Adipocyte (in vitro differentiated cells): Measurements from ENCODE around the gene PACC1.

Experiments
- DNase-seq: peaks from one replicate; pipeline ENCODE4 v3.0.0-alpha.2; 2015; ENCODE audit warnings: low read depth
- H3K27me3 ChIP-seq: replicated peaks from 2 replicates; pipeline ENCODE4 v1.7.0; 2013; ENCODE audit warnings: mild to moderate bottlenecking, low read length, moderate library complexity; ENCODE audit not compliant: control insufficient read depth, insufficient read depth
- H3K36me3 ChIP-seq: 2 replicates; pipeline ENCODE4 v1.7.0; 2013; ENCODE audit warnings: low read length, mild to moderate bottlenecking, moderate library complexity; ENCODE audit not compliant: control insufficient read depth, insufficient read depth, severe bottlenecking
- H3K4me1 ChIP-seq: 2 replicates; pipeline ENCODE4 v1.7.0; 2013; ENCODE audit warnings: mild to moderate bottlenecking, low read length, moderate library complexity; ENCODE audit not compliant: control insufficient read depth, insufficient read depth
- H3K4me3 ChIP-seq: 2 replicates; pipeline ENCODE4 v1.7.0; 2013; ENCODE audit warnings: mild to moderate bottlenecking, low read length, moderate library complexity
- H3K9ac ChIP-seq: 2 replicates; pipeline ENCODE4 v1.7.0; 2013; ENCODE audit warnings: mild to moderate bottlenecking, low read length, moderate library complexity
- H3K9me3 ChIP-seq: 2 replicates; pipeline ENCODE4 v1.7.0; 2013; ENCODE audit warnings: mild to moderate bottlenecking, low read length, moderate library complexity; ENCODE audit not compliant: control insufficient read depth

Gene PACC1

DNA sequence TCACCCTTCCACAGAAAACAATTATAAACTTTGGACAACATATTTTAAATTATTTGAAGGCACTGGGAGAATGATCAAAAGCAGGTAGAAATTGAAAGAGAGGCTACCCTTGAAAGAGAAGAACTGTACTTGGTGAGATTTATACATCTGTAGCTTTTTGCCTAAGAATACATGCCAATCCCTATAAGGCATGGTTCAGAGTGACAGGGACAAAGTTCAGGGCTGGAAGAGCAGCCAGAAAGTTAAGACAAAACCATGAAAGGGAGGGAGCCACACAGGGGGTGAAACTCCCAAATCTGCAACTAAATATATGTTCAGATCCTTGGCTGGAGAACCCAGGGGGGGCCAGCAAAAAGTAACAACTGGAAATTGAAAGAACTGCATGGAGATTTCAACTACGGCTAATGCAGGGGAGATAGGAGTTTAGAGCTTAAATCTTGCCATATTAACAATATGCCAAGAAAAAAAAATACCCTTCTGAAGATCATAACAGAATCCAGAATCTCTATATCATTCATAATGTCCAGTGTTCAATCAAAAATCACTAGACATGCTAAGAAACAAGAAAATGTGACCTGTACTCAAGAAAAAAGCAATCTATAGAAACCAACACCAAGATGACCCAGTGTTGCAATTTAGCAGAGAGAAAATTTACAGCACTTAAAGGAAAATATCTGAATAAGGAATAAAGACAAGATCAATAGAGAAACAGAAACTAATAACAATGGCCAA is 25.5 kb downstream of the PACC1 start:
- DNase-seq, result no peak
- H3K27me3 ChIP-seq, result no peaks in the 10 kb centered on the region
- H3K4me1 ChIP-seq, result no peaks in the 10 kb centered on the region
- H3K36me3 ChIP-seq, result peaks cover 8% of the 10 kb centered on the region
- no peak overlapping the region for H3K4me3 ChIP-seq
- no peak overlapping the region for H3K9ac ChIP-seq
- H3K9me3 ChIP-seq, result no peaks in the 10 kb centered on the region

DNA sequence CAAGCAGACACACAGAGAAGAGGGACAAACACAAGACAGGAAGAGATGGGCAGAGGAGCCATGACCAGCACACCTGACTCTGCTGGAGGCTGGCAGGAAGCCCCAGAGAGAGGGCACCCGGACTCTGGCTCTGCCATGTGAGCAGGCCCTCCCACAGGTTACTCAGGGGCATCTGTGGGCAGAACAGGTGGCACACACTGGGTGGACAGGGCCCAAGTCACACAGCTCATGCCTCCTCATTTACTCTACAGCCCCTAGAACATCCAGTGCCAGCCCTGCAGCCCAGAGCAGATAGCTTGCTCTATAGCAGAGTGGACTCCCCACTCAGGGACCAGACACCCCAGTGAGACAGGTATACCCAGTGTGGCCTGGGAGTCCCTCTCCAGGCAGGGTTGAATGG is 28.7 kb downstream of the PACC1 start:
- no peaks in the 10 kb centered on the region for H3K27me3 ChIP-seq
- H3K9me3 ChIP-seq, result no peaks in the 10 kb centered on the region
- no peak for DNase-seq
- no peak overlapping the region for H3K4me3 ChIP-seq
- H3K4me1 ChIP-seq, result no peaks in the 10 kb centered on the region
- H3K36me3 ChIP-seq, result peaks cover 11% of the 10 kb centered on the region
- no peak overlapping the region for H3K9ac ChIP-seq

DNA sequence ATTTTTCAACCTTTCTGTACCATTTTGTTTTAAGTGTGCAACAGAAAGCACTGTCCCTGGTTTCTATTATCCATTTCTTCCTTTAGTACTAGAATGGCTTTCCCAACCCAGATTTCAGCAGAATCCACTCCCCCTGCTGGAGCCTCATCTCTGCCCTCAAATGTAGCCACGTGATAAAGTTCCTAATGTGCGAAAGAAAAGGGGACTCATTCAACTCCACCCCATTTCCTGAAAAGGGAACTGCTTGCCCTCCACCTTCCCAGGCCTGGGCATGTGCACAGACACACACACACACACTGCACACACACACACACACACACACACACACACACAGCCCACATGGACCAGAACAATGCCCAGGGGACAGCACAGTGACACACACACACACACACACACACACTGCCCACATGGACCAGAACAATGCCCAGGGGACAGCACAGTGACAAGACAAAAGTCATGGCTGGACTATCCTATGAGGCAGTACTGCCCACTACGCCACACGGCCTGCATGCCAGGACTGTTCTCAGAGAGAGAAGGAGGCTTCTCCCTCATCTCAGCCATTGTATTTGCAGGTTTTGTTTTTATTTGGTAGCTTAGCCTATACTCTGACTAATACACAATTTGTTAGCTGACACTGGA is 33.2 kb downstream of the PACC1 start:
- no peak overlapping the region for H3K9ac ChIP-seq
- H3K36me3 ChIP-seq, result peaks cover 16% of the 10 kb centered on the region
- no peaks in the 10 kb centered on the region for H3K4me1 ChIP-seq
- H3K4me3 ChIP-seq, result no peak overlapping the region
- no peaks in the 10 kb centered on the region for H3K27me3 ChIP-seq
- no peak for DNase-seq
- no peaks in the 10 kb centered on the region for H3K9me3 ChIP-seq

DNA sequence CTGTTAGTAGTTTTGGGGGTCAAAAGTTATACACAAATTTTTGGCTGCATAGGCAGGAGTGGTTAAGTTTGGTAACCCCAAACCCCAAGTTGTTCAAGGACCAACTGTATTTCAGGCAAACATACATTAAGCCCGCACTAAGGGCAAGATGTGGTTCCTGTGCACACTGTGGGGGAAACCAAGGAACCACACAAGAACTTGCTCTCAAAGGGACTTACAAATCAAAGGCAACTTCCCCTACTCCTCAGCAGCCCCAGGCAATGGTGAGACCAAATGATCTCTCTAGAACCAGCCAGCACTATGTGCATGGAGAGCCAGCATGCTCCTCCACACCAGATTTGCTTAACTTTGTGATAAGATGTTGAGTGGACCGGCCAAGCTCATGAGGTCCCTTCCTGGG is 35.3 kb downstream of the PACC1 start:
- no peak overlapping the region for H3K9ac ChIP-seq
- no peak for DNase-seq
- no peaks in the 10 kb centered on the region for H3K27me3 ChIP-seq
- H3K9me3 ChIP-seq, result no peaks in the 10 kb centered on the region
- peaks cover 11% of the 10 kb centered on the region for H3K36me3 ChIP-seq
- H3K4me1 ChIP-seq, result no peaks in the 10 kb centered on the region
- no peak overlapping the region for H3K4me3 ChIP-seq

DNA sequence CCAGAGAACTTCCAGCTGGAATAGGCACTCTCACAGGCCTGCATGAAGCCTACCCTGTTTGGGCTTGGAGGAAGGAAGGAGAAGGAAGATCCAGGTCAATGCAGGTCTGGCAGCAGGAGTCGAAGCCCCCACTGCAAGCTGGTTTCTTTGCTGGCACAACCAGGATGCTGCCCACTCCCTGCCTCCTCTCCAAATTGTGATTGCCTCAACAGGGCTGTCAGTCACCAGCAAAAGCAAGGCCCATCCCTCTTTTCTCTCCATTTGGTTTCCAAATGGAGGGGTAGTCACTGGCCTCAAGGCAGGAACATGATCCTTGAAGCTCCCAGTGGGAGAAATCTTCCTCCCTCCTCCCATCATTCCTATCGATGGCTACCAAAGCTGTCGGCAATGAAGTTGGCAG is 37.0 kb downstream of the PACC1 start:
- no peaks in the 10 kb centered on the region for H3K9me3 ChIP-seq
- no peaks in the 10 kb centered on the region for H3K27me3 ChIP-seq
- peaks cover 9% of the 10 kb centered on the region for H3K36me3 ChIP-seq
- H3K9ac ChIP-seq, result no peak overlapping the region
- DNase-seq, result no peak
- H3K4me1 ChIP-seq, result no peaks in the 10 kb centered on the region
- H3K4me3 ChIP-seq, result no peak overlapping the region

DNA sequence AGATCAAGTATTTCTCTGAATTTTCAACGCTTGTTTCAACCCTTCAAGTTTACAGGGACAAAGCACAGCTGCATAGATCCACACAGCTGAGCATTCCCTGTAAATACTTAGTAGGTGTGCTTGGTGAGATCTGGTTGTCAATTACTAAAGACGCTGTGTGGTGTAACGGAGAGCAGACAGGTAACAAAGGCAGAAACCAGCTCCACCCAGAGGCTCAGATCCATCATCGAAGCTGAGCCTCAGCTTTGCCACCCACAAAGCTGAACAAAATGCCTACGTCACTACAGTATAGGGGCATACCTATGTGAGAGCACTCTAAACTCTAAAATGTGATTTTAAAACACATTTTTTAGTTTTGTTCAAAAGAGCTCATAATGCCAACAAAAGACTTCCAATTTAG is 38.7 kb downstream of the PACC1 start:
- Histone ChIP-seq H3K4me1 (no peaks in the 10 kb centered on the region), H3K9ac (no peak overlapping the region), H3K4me3 (no peak overlapping the region), H3K27me3 (no peaks in the 10 kb centered on the region), H3K9me3 (no peaks in the 10 kb centered on the region), H3K36me3 (peaks cover 6% of the 10 kb centered on the region)
- DNase-seq, result no peak

DNA sequence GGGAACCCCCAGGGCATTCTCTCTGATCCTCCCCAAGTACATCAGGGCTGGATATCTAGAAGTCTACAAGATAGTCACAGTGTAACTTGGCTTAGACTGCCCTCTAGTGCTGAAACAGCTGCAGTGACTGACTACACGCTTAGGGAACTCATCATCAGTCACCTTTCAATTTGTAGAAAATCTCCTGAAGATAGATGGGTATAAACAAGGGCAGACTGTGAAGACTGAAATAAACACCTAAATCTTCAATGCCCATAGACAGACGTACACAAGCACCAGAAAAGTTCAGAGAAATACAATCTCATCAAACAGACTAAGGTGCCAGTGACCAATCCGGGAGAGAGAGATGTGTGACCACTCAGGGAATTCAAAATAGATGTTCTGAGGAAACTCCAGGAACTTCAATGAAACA is 46.6 kb downstream of the PACC1 start:
- H3K4me1 ChIP-seq, result peaks cover 12% of the 10 kb centered on the region
- peaks cover 23% of the 10 kb centered on the region for H3K36me3 ChIP-seq

DNA sequence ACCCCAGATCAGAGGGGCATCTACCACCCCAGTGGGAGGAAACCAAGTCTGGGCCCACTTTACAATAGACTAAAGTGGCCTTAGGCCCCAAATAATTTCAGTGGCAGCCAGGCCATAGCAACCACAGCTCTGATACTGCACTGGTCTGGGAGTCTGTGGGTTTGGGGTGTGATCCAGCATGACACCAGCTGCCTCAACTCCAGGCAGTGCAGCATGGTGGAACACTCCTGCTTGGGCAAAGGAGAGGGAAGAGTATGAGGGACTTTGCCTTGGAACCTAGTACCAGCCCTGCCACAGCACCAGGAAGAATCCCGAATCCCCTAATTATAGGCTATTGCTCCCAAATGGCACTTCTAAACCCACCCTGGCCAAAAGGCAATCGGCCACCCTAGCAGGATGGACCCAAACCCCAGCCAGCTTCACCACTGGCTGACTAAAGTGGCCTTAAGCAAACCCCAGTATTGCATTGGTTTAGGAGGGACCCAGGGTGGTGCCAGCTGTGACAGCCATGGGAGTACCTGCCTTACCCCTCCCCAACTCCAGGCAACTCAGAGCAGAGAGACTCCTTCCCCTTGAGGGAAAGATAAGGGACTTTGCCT is 47.1 kb downstream of the PACC1 start:
- Histone ChIP-seq H3K4me3 (no peak overlapping the region), H3K9ac (no peak overlapping the region), H3K4me1 (peaks cover 12% of the 10 kb centered on the region), H3K27me3 (no peaks in the 10 kb centered on the region), H3K36me3 (peaks cover 26% of the 10 kb centered on the region), H3K9me3 (no peaks in the 10 kb centered on the region)
- no peak for DNase-seq

More for the DNA sequence above, 46.6 kb downstream of the PACC1 start:
- Histone ChIP-seq H3K4me3 (no peak overlapping the region), H3K9me3 (no peaks in the 10 kb centered on the region), H3K9ac (no peak overlapping the region), H3K27me3 (no peaks in the 10 kb centered on the region)
- DNase-seq, result peak; percentile 89

DNA sequence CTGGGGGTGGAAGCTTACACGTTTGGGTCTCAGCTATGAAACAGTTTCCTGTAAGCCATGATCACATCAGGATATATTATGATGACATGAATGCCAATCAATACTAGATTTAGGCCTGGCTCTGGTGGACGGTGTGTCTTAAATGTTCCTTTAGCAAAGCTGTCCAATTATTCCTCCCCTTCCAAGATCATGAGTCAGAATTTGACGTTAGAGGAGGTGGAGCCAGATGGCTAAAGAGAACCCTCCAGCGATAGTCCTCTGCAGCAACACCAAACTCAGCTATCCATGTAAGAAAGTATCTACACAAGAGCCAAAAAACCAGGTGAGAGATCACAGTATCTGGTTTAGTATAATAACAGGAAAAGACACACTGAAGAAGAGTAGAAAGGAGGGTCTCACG is 47.8 kb downstream of the PACC1 start:
- peaks cover 31% of the 10 kb centered on the region for H3K36me3 ChIP-seq
- peaks cover 12% of the 10 kb centered on the region for H3K4me1 ChIP-seq
- H3K27me3 ChIP-seq, result no peaks in the 10 kb centered on the region
- H3K9me3 ChIP-seq, result no peaks in the 10 kb centered on the region
- no peak overlapping the region for H3K9ac ChIP-seq
- DNase-seq, result peak; percentile 43
- H3K4me3 ChIP-seq, result no peak overlapping the region

DNA sequence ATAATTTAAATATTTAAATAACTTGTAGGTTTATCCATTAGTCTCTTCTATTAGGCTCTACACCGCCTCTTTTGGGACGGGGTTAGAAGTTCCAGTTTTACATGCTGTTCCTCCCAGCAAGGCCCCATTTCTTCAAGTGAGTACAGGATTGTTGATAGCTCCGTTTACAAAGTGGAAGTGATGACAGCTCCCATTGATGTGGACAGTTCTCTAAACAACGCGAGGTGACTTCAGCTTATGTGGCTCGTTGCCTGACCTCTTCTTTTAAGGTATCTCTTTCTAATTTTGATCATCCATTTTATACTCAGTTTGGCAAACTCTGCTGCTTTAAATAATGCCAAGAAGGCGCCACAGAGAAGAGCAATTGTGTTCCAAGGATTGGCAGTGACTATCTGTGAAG is 49.7 kb downstream of the PACC1 start:
- H3K9me3 ChIP-seq, result no peaks in the 10 kb centered on the region
- H3K27me3 ChIP-seq, result no peaks in the 10 kb centered on the region
- peaks cover 50% of the 10 kb centered on the region for H3K36me3 ChIP-seq
- no peak overlapping the region for H3K9ac ChIP-seq
- H3K4me3 ChIP-seq, result no peak overlapping the region
- peaks cover 12% of the 10 kb centered on the region for H3K4me1 ChIP-seq
- DNase-seq, result no peak

DNA sequence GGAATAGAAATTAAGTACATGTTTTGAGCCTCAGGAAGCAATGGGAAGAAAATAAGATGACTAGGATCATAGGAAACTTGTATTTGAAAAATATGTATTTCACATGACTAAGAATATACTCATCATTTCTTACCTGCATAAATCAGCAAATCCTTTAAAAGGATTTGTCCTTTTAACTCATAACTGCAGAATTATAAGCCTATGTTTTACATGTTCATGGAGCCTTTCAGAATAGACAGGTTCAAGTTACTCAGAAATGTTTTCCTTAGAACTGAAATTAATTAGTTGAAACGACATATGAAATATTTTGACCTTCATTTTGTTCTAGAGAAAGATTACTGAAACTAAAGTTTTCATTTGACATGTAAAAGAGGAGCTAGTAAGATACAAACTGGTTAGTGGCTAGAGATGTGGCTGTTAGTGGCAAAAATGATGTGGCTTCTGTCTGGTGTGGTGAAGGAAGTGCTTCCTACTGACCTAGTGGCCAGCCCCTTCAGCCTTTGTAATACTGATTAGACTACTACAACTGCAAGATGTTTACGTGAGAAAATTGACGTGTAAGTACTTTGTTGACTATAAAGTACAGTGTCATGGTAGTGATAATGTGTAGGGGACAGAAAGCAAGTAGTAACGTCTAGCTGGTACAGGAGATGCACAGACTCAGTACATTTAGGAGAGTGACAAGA is 54.7 kb downstream of the PACC1 start:
- no peak for DNase-seq
- Histone ChIP-seq H3K9ac (no peak overlapping the region), H3K4me3 (no peak overlapping the region), H3K27me3 (no peaks in the 10 kb centered on the region), H3K36me3 (peaks cover 78% of the 10 kb centered on the region), H3K9me3 (no peaks in the 10 kb centered on the region), H3K4me1 (no peaks in the 10 kb centered on the region)
